Testis (tissue), 3 donors: Measurements from ENCODE around the gene AUTS2. TPM values are rescaled to one million over a fixed set of nuclear protein-coding genes. Genes with fewer than 3 reads are reported as not detected.
A peak's percentile ranks its signal among the peaks of the same experiment; 100 is the strongest.

Experiments used
- DNase-seq: peaks from one replicate; pipeline ENCODE4 v3.0.0-alpha.2; 2019
- H3K27ac ChIP-seq, 2 donors: fragments of 200-600 bp; sonication (generic); one replicate each; pipeline ENCODE4 v1.5.1; 2019
- H3K27me3 ChIP-seq: fragments of 200-600 bp; sonication (generic); one replicate; pipeline ENCODE4 v1.5.1; 2019
- H3K36me3 ChIP-seq: fragments of 200-600 bp; sonication (generic); one replicate; pipeline ENCODE4 v1.5.1; 2017; ENCODE audit warnings: low read depth; ENCODE audit errors: missing control alignments
- H3K4me1 ChIP-seq: fragments of 200-600 bp; sonication (generic); one replicate; pipeline ENCODE4 v1.5.1; 2019
- H3K4me3 ChIP-seq, 2 donors: fragments of 200-600 bp; sonication (generic); one replicate each; pipeline ENCODE4 v1.5.1; 2017 to 2019
- H3K9me3 ChIP-seq: fragments of 200-600 bp; sonication (generic); one replicate; pipeline ENCODE4 v1.5.1; 2017
- CTCF ChIP-seq, 3 experiments: fragments of 450-650 bp in 2 of 3; fragments of 200-600 bp in 1 of 3; sonication (generic) in 1 of 3; IDR thresholded peaks; one replicate each; pipeline ENCODE4 v1.5.1; 2016 to 2019; ENCODE audit warnings: antibody characterized with exemption in 3 of 3, mild to moderate bottlenecking in 2 of 3, moderate library complexity in 1 of 3
- POLR2A ChIP-seq: fragments of 450-650 bp; IDR thresholded peaks from one replicate; pipeline ENCODE4 v1.6.1; 2017; ENCODE audit warnings: antibody characterized with exemption, mild to moderate bottlenecking, moderate library complexity
- WGBS, 2 donors: methylation state at CpG; one replicate each; pipeline ENCODE4 v1.1.5; 2018; 5-methylcytosine and 5-hydroxymethylcytosine counted together
- intact Hi-C: fragments of 100-400 bp; cut with DNase I; formaldehyde crosslinking; loops from one replicate; pipeline ENCODE4 v1.15.1; 2023; ENCODE audit warnings: low total_unique reads
- polyA plus RNA-seq: library from polyadenylated mRNA; stranded (reverse); fragments of 350-450 nt; fragmentation: Illumina TruSeq; extraction: RNeasy Lipid Tissue Mini Kit (QIAGEN cat#74804); gene quantifications from one replicate; pipeline ENCODE4 v1.2.3, GENCODE V29; 2014; ENCODE audit warnings: low read depth, low replicate concordance; ENCODE audit not compliant: insufficient read depth
- total RNA-seq, 2 donors: library from RNA; depleted of rRNA; stranded (reverse); fragments of >200 nt; gene quantifications; one replicate each; pipeline ENCODE4 v1.2.3, GENCODE V29; 2016

AUTS2 gene
- total and polyA plus RNA-seq, 3 donors from 2014 or later = 21.3 to 75.5 (median 56.1) TPM

- H3K27me3 ChIP-seq = no peaks in the 10 kb centered on the region
- H3K9me3 ChIP-seq = no peaks in the 10 kb centered on the region
- H3K27ac ChIP-seq = no peak overlapping the region
- TF ChIP-seq POLR2A (no peak), CTCF (IDR thresholded peaks at IDR 0.05) (no peak)
- no peak overlapping the region for H3K4me3 ChIP-seq
- H3K4me1 ChIP-seq = no peaks in the 10 kb centered on the region
- no peaks in the 10 kb centered on the region for H3K36me3 ChIP-seq
- no peak for DNase-seq
- 75 to 79% methylated on average over 8 of the region's 8 CpGs for WGBS, 2 donors
- intact Hi-C loops = no loop called here
These were observed 26.4 kb downstream of the AUTS2 start for GRCh38 chr7:69624435-69625230.

- intact Hi-C loops = no loop called here
- Histone ChIP-seq H3K27me3 (no peaks in the 10 kb centered on the region), H3K36me3 (no peaks in the 10 kb centered on the region), H3K9me3 (no peaks in the 10 kb centered on the region), H3K4me3 (no peak overlapping the region), H3K4me1 (no peaks in the 10 kb centered on the region), H3K27ac (no peak overlapping the region)
- TF ChIP-seq CTCF (IDR thresholded peaks at IDR 0.05) (no peak), POLR2A (no peak)
- WGBS, 2 donors = 88 to 94% methylated on average over 6 of the region's 6 CpGs
- DNase-seq = no peak
These were observed 27.0 kb downstream of the AUTS2 start for GRCh38 chr7:69625238-69625637.

- no peaks in the 10 kb centered on the region for H3K9me3 ChIP-seq
- H3K27me3 ChIP-seq = no peaks in the 10 kb centered on the region
- intact Hi-C loops = no loop called here
- TF ChIP-seq POLR2A (no peak), CTCF (IDR thresholded peaks at IDR 0.05) (no peak)
- no peaks in the 10 kb centered on the region for H3K36me3 ChIP-seq
- no peak overlapping the region for H3K27ac ChIP-seq
- DNase-seq = no peak
- 80 to 82% methylated on average over 2 of the region's 2 CpGs for WGBS, 2 donors
- no peak overlapping the region for H3K4me3 ChIP-seq
- peaks cover 3% of the 10 kb centered on the region for H3K4me1 ChIP-seq
These were observed 27.5 kb downstream of the AUTS2 start for GRCh38 chr7:69625798-69626197.

GRCh38 chr7:69630292-69630691 is 32.0 kb downstream of the AUTS2 start:
- WGBS, 2 donors = 43 to 51% methylated on average over 5 of the region's 5 CpGs
- DNase-seq = no peak
- Histone ChIP-seq H3K4me3 (no peak overlapping the region), H3K4me1 (peaks cover 12% of the 10 kb centered on the region), H3K9me3 (no peaks in the 10 kb centered on the region), H3K36me3 (no peaks in the 10 kb centered on the region), H3K27me3 (no peaks in the 10 kb centered on the region), H3K27ac (peak overlapping the region in 1 of 2 donors; percentile 39)
- intact Hi-C loops = no loop called here
- no peak for TF ChIP-seq POLR2A

- WGBS, 2 donors = 69 to 77% methylated on average over 3 of the region's 3 CpGs
- H3K36me3 ChIP-seq = no peaks in the 10 kb centered on the region
- H3K27me3 ChIP-seq = no peaks in the 10 kb centered on the region
- TF ChIP-seq CTCF (IDR thresholded peaks at IDR 0.05) = no peak
- no peak for TF ChIP-seq POLR2A
- H3K27ac ChIP-seq = no peak overlapping the region
- DNase-seq = no peak
- no peaks in the 10 kb centered on the region for H3K9me3 ChIP-seq
- H3K4me3 ChIP-seq = no peak overlapping the region
- intact Hi-C loops = no loop called here
- peaks cover 12% of the 10 kb centered on the region for H3K4me1 ChIP-seq
These were observed 32.9 kb downstream of the AUTS2 start for GRCh38 chr7:69631131-69631530.
